ENCODE data around the gene AP3S1.

The AP3S1 gene

GRCh38 chr5:115936031-115936430 lies 94.3 kb downstream of the AP3S1 start:
- no peak for DNase-seq (ENCODE audit: low read depth in 2 of 2)

GRCh38 chr5:115939059-115939458 lies 97.3 kb downstream of the AP3S1 start:
- DNase-seq (ENCODE audit: low read depth in 2 of 2) = no peak

GRCh38 chr5:115940080-115940810 lies 98.5 kb downstream of the AP3S1 start:
- no peak for DNase-seq (ENCODE audit: low read depth in 2 of 2)

- DNase-seq (ENCODE audit: low read depth in 2 of 2) = peak; percentile 86 to 87
Measured at GRCh38 chr5:115941051-115941675, 99.4 kb downstream of the AP3S1 start.

- DNase-seq (ENCODE audit: low read depth in 2 of 2) = no peak
Measured at GRCh38 chr5:115944501-115944900, 102.8 kb downstream of the AP3S1 start.

- DNase-seq (ENCODE audit: low read depth in 2 of 2) = no peak
Measured at GRCh38 chr5:115946655-115947054, 104.9 kb downstream of the AP3S1 start.

- no peak for DNase-seq (ENCODE audit: low read depth in 2 of 2)
Measured at GRCh38 chr5:115947260-115947659, 105.5 kb downstream of the AP3S1 start.

- peak; percentile 31 to 41 for DNase-seq (ENCODE audit: low read depth in 2 of 2)
Measured at GRCh38 chr5:115948091-115948534, 106.4 kb downstream of the AP3S1 start.

- no peak for DNase-seq (ENCODE audit: low read depth in 2 of 2)
Measured at GRCh38 chr5:115949096-115949495, 107.4 kb downstream of the AP3S1 start.

GRCh38 chr5:115952588-115952987 lies 110.9 kb downstream of the AP3S1 start:
- no peak for DNase-seq (ENCODE audit: low read depth in 2 of 2)

- no peak for DNase-seq (ENCODE audit: low read depth in 2 of 2)
Measured at GRCh38 chr5:115954144-115954543, 112.4 kb downstream of the AP3S1 start.

- DNase-seq (ENCODE audit: low read depth in 2 of 2) = no peak
Measured at GRCh38 chr5:115956957-115957356, 115.2 kb downstream of the AP3S1 start.

GRCh38 chr5:115961381-115962238 lies 119.9 kb downstream of the AP3S1 start:
- DNase-seq (ENCODE audit: low read depth in 2 of 2) = no peak

GRCh38 chr5:115962239-115962564 lies 120.5 kb downstream of the AP3S1 start, which contains the start of gene LVRN:
TSS of gene LVRN (plus strand) at chr5:115962475. CDS start at chr5:115962618, 143 bp downstream.
- no peak for DNase-seq (ENCODE audit: low read depth in 2 of 2)

GRCh38 chr5:115962565-115963402 lies 121.0 kb downstream of the AP3S1 start:
- no peak for DNase-seq (ENCODE audit: low read depth in 2 of 2)

GRCh38 chr5:115963566-115963965 lies 121.8 kb downstream of the AP3S1 start:
- DNase-seq (ENCODE audit: low read depth in 2 of 2) = no peak

Data from fibroblast of skin of left biceps (primary cell).